ENCODE data around the gene ABCC11. TPM values are rescaled to one million over a fixed set of nuclear protein-coding genes. Genes with fewer than 3 reads are reported as not detected.

Gene ABCC11
- total and polyA plus RNA-seq, 2 experiments from 2014 or later = 0.10 TPM; not detected in 1

DNA sequence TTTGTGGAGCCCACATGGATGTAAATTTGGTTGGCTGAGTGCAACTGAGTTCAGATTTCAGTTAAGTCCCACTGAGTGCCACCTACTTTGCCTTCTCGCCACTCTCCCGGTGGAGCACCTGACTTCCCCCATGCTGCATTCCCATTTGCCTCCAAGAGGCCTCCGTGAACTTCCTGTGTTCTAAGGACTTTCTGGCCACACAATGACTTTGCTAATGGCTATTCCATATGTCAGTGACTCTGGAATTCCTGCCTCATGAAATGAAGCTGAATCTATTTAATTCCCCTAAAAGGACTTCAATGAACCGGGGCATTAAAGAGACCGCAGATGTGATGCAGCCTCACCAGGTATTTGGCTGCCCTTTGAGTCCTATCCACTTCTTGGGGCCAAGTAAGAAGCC is 121.5 kb downstream of the ABCC11 start:
- no peaks in the 10 kb centered on the region for H3K27me3 ChIP-seq (ENCODE audit: insufficient read depth)
- DNase-seq (ENCODE audit: low spot score) (no peak), ATAC-seq (no peak)
- Mint-ChIP-seq H3K27me3 (ENCODE audit: insufficient read depth, low read depth, poor library complexity) (peaks cover 4% of the 10 kb centered on the region), H3K27ac (no peak overlapping the region), H3K4me1 (peaks cover 9% of the 10 kb centered on the region), H3K36me3 (ENCODE audit: low read depth) (no peaks in the 10 kb centered on the region), H3K9me3 (no peaks in the 10 kb centered on the region; the same call in 2 of the 3 replicates), H3K4me3 (no peak overlapping the region)
- H3K36me3 ChIP-seq (ENCODE audit: insufficient read depth) = no peaks in the 10 kb centered on the region
- H3K4me2 ChIP-seq = no peak overlapping the region
- no peaks in the 10 kb centered on the region for H3K4me1 ChIP-seq (ENCODE audit: insufficient read depth)
- no peak overlapping the region for H3K27ac ChIP-seq (ENCODE audit: low read depth)
- H4K20me1 ChIP-seq (replicated peaks; ENCODE audit: insufficient read depth) = no peaks in the 10 kb centered on the region
- no peaks in the 10 kb centered on the region for H3F3A ChIP-seq (replicated peaks; ENCODE audit: low read depth)
- H3K79me2 ChIP-seq (replicated peaks; ENCODE audit: insufficient read depth) = no peaks in the 10 kb centered on the region
- H2AFZ ChIP-seq = no peak overlapping the region
- TF ChIP-seq, protein P1, sequence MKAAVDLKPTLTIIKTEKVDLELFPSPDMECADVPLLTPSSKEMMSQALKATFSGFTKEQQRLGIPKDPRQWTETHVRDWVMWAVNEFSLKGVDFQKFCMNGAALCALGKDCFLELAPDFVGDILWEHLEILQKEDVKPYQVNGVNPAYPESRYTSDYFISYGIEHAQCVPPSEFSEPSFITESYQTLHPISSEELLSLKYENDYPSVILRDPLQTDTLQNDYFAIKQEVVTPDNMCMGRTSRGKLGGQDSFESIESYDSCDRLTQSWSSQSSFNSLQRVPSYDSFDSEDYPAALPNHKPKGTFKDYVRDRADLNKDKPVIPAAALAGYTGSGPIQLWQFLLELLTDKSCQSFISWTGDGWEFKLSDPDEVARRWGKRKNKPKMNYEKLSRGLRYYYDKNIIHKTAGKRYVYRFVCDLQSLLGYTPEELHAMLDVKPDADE (IDR thresholded peaks at IDR 0.05) = no peak
- TF ChIP-seq EZH2 (IDR thresholded peaks at IDR 0.05; ENCODE audit: low read depth, unreplicated experiment) = no peak
- TF ChIP-seq, protein P2, sequence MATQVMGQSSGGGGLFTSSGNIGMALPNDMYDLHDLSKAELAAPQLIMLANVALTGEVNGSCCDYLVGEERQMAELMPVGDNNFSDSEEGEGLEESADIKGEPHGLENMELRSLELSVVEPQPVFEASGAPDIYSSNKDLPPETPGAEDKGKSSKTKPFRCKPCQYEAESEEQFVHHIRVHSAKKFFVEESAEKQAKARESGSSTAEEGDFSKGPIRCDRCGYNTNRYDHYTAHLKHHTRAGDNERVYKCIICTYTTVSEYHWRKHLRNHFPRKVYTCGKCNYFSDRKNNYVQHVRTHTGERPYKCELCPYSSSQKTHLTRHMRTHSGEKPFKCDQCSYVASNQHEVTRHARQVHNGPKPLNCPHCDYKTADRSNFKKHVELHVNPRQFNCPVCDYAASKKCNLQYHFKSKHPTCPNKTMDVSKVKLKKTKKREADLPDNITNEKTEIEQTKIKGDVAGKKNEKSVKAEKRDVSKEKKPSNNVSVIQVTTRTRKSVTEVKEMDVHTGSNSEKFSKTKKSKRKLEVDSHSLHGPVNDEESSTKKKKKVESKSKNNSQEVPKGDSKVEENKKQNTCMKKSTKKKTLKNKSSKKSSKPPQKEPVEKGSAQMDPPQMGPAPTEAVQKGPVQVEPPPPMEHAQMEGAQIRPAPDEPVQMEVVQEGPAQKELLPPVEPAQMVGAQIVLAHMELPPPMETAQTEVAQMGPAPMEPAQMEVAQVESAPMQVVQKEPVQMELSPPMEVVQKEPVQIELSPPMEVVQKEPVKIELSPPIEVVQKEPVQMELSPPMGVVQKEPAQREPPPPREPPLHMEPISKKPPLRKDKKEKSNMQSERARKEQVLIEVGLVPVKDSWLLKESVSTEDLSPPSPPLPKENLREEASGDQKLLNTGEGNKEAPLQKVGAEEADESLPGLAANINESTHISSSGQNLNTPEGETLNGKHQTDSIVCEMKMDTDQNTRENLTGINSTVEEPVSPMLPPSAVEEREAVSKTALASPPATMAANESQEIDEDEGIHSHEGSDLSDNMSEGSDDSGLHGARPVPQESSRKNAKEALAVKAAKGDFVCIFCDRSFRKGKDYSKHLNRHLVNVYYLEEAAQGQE (IDR thresholded peaks at IDR 0.05; ENCODE audit: unreplicated experiment) = no peak
- TF ChIP-seq STAT1 (IDR thresholded peaks at IDR 0.05; ENCODE audit: unreplicated experiment) = no peak
- TF ChIP-seq ZNF114 (CRISPR knock-in tag; IDR thresholded peaks at IDR 0.05) = no peak
- TF ChIP-seq NANOG (IDR thresholded peaks at IDR 0.05; ENCODE audit: borderline replicate concordance) = no peak
- H3K4me3 ChIP-seq = no peak overlapping the region
- H3K9me2 ChIP-seq (ENCODE audit: insufficient read depth) = peaks cover 9% of the 10 kb centered on the region; the same call in 1 of the 2 replicates

DNA sequence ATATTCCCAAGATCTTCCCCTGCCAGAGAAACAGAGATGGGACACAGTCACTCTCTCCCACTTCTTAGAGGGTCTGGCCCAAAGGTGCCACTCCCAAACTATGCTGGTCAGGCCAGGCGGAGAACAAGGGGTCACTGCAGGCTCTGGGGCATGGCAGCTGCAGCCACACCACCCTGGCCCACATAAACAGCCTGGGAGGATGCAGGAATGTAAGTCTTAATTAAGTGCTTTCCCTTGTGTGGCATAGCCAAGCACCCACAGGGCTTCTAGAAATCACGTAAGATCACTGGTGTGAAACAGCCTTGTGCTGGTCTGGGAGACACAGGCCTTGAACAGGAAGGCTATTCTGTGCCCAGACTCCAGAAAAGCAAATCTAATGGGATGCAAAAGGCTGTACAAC is 123.1 kb downstream of the ABCC11 start:
- Histone ChIP-seq H3K9me2 (ENCODE audit: insufficient read depth) (peaks cover 9% of the 10 kb centered on the region; the same call in 1 of the 2 replicates), H3K4me1 (ENCODE audit: insufficient read depth) (no peaks in the 10 kb centered on the region), H3K4me2 (no peak overlapping the region), H4K20me1 (replicated peaks; ENCODE audit: insufficient read depth) (no peaks in the 10 kb centered on the region), H3K4me3 (no peak overlapping the region), H3K27me3 (ENCODE audit: insufficient read depth) (no peaks in the 10 kb centered on the region), H3K27ac (ENCODE audit: low read depth) (no peak overlapping the region), H3K36me3 (ENCODE audit: insufficient read depth) (no peaks in the 10 kb centered on the region), H3K79me2 (replicated peaks; ENCODE audit: insufficient read depth) (no peaks in the 10 kb centered on the region), H3F3A (replicated peaks; ENCODE audit: low read depth) (no peaks in the 10 kb centered on the region), H2AFZ (no peak overlapping the region)
- Mint-ChIP-seq H3K4me3 (no peak overlapping the region), H3K27ac (no peak overlapping the region), H3K27me3 (ENCODE audit: insufficient read depth, low read depth, poor library complexity) (peaks cover 4% of the 10 kb centered on the region), H3K36me3 (ENCODE audit: low read depth) (no peaks in the 10 kb centered on the region), H3K9me3 (no peaks in the 10 kb centered on the region; the same call in 2 of the 3 replicates), H3K4me1 (peaks cover 9% of the 10 kb centered on the region)
- DNase-seq (ENCODE audit: low spot score) = no peak
- no peak for ATAC-seq
- TF ChIP-seq, protein P2 (IDR thresholded peaks at IDR 0.05; ENCODE audit: unreplicated experiment) = no peak
- no peak for TF ChIP-seq POLR2AphosphoS5 (IDR thresholded peaks at IDR 0.05; ENCODE audit: low read depth)
- TF ChIP-seq, protein P3, sequence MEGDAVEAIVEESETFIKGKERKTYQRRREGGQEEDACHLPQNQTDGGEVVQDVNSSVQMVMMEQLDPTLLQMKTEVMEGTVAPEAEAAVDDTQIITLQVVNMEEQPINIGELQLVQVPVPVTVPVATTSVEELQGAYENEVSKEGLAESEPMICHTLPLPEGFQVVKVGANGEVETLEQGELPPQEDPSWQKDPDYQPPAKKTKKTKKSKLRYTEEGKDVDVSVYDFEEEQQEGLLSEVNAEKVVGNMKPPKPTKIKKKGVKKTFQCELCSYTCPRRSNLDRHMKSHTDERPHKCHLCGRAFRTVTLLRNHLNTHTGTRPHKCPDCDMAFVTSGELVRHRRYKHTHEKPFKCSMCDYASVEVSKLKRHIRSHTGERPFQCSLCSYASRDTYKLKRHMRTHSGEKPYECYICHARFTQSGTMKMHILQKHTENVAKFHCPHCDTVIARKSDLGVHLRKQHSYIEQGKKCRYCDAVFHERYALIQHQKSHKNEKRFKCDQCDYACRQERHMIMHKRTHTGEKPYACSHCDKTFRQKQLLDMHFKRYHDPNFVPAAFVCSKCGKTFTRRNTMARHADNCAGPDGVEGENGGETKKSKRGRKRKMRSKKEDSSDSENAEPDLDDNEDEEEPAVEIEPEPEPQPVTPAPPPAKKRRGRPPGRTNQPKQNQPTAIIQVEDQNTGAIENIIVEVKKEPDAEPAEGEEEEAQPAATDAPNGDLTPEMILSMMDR (conservative IDR thresholded peaks at IDR 0.05; ENCODE audit: low read depth in 2 of 2) = no peak
- no peak for TF ChIP-seq EZH2phosphoT487 (IDR thresholded peaks at IDR 0.05; ENCODE audit: unreplicated experiment)
- TF ChIP-seq ZNF114 (CRISPR knock-in tag; IDR thresholded peaks at IDR 0.05) = no peak
- no peak for TF ChIP-seq CREB1 (CRISPR knock-in tag; IDR thresholded peaks at IDR 0.05; ENCODE audit: low read depth)
- TF ChIP-seq EZH2 (IDR thresholded peaks at IDR 0.05; ENCODE audit: low read depth, unreplicated experiment) = no peak
